Ishikawa (cell line): ENCODE results near the gene TBCD.

Experiments used
- CEBPB ChIP-seq: IDR thresholded peaks from 2 replicates; pipeline ENCODE4 v1.6.1; 2012
- TAF1 ChIP-seq: IDR thresholded peaks from 2 replicates; pipeline ENCODE4 v1.6.1; 2012; ENCODE audit warnings: low read depth, mild to moderate bottlenecking

- TF ChIP-seq TAF1 (no peak), CEBPB (peak; percentile 28; the same call in 1 of the 2 replicates)
These were observed 137.9 kb downstream of the TBCD start for GRCh38 chr17:82889496-82890338.
